DLD1 (cell line): ENCODE data around the gene CAMK2A.
"Not testable (repeated sequence)": the region's sequence is repeated elsewhere in the genome, so short reads cannot be mapped to it uniquely, and the experiment has no call there.

ENCODE experiments used
- in situ Hi-C: cut with HindIII; loops from 2 replicates; pipeline ENCODE4 v1.10.0; 2017; ENCODE audit warnings: low sequenced_read_pairs

Gene CAMK2A

DNA sequence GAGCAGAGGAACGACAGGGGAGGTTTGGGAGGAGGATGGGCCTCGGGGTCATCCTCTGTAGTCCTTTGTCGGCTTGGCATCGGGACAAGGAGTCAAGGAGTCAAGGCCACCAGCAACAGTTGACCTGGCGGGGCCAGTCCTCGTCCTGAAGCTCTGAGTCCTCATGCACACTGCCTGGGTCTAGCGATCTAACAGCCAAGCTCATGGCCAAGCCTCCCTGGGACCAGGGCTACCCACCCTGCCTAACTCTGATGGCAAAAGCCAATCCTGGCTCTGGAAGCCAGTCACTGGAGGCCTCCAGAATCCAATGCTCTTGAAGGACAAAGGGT, 49.8 kb downstream of the CAMK2A start:
- in situ Hi-C loops, result no loop called here

GRCh38 chr5:150239099-150239793, 50.3 kb downstream of the CAMK2A start:
- in situ Hi-C loops, result no loop called here

DNA sequence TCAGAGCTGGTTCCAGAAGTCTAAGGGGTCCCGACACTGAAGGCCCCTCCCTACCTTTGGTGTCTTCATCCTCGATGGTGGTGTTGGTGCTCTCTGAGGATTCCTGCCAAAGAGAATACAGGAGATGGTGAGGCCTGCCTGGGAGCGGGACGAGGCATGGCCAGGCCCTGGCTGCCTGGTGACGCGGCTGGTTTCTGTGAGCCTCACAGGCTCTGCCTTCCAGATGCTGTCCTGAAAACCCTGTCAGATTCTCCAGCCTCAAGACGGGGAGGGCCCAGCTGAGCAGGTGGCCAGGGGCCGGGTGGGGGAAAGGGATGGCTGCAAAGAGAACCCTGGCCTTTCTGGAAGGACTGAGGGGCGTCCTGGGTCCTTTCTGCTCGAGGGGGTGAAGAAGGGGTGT, 50.9 kb downstream of the CAMK2A start:
- in situ Hi-C loops, result no loop called here

GRCh38 chr5:150236981-150237754, 52.4 kb downstream of the CAMK2A start:
- in situ Hi-C loops, result no loop called here

- in situ Hi-C loops, result no loop called here
These were observed 53.3 kb downstream of the CAMK2A start for GRCh38 chr5:150236313-150236712.

- in situ Hi-C loops, result no loop called here
These were observed 54.1 kb downstream of the CAMK2A start for GRCh38 chr5:150235500-150235854.

- in situ Hi-C loops, result no loop called here
These were observed 54.7 kb downstream of the CAMK2A start for GRCh38 chr5:150234576-150235499.

DNA sequence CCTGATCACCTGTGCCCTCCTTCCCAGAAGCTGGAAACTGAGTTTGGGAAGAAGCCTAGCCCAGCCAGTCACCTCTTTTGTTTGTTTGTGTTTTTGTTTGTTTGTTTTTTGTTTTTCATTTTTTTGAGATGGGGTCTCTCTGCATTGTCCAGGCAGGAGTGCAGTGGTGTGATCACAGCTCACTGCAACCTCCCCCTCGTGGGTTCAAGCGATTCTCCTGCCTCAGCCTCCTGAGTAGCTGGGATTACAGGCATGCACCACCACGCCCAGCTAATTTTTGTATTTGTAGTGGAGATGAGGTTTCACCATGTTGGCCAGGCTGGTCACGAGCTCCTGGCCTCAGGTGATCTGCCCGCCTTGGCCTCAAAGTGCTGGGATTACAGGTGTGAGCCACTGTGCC, 55.9 kb downstream of the CAMK2A start:
- in situ Hi-C loops, result not testable (repeated sequence)

GRCh38 chr5:150230842-150231241, 58.7 kb downstream of the CAMK2A start:
- in situ Hi-C loops, result no loop called here

GRCh38 chr5:150229571-150229970, 60.0 kb downstream of the CAMK2A start:
- in situ Hi-C loops, result no loop called here

DNA sequence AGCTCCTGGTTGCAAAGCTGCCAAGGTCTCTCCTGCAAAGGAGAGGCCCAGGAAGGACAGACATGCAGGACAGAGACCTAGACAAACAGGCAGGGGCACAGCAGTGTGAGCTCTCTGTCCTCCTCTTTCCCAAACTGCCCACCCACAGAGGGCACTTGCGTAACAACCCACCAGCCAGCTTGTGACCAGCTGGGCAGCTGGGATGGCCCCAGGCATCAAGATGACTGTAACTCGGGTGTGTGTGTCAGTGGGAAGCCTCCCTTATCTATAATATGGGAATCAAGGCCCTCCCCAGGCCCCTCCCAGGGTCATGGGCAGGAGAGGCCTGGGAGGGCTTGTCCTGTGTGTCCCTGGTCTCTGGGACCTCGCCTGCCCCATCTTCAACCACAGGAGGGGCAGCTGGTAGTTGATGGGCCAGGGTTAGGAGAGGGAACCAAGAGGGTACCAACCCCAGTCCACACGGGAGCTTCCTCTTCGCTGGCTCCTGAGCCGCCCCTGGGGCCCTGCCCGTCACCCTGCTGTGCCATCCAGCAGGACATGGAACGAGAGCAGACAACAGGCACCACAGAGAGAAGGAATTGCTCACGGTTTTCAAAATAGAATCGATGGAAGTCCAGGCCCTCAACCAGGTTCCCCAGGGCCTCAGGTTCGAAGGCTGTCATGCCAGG, 61.8 kb downstream of the CAMK2A start:
- in situ Hi-C loops, result no loop called here

GRCh38 chr5:150227036-150227435, 62.5 kb downstream of the CAMK2A start:
- in situ Hi-C loops, result no loop called here

DNA sequence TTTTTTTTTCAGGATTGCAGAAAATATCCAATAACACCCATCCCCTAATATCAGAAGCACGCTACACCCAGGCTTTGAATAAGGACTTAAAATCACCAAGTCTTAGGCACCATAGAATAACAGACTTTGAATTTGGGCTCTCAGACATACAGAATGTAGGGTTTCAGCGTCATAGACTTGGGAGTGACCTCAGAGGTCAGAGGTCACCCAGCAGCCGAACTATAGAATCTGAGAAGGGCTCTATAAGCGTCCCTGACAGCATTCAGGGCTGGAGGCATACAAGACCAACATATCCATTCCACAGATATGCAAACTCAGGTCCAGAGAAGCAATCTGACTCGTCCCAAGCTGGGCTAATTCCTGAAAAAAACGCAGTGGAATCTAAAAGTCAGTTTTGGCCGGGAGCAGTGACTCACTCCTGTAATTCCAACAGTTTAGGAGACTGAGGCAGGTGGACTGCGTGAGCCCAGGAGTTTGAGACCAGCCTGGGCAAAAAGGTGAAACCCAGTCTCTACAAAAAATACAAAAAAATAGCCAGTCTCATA, 65.0 kb downstream of the CAMK2A start:
- in situ Hi-C loops, result no loop called here

GRCh38 chr5:150223474-150223873, 66.1 kb downstream of the CAMK2A start:
- in situ Hi-C loops, result no loop called here

GRCh38 chr5:150222906-150223305, 66.7 kb downstream of the CAMK2A start:
- in situ Hi-C loops, result no loop called here

DNA sequence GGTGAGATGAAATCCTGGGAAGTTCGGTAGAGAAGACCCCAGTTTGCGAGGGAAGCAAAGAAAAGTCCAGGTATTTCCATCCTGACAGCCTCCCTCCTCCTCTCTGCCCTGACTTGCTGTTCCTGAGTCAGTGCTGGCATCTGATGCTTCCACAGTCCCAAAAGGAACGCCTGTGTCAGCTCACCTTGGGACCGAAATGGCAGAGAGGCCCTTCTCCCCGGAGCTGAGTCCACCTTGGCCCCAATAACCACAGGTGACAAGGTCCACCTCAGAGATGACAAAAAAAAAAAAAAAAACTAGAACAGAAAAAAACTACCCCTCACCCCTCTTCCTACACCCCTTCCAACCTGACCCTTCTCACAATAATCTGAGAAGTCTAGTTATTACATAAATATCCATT, 68.1 kb downstream of the CAMK2A start:
- in situ Hi-C loops, result no loop called here

DNA sequence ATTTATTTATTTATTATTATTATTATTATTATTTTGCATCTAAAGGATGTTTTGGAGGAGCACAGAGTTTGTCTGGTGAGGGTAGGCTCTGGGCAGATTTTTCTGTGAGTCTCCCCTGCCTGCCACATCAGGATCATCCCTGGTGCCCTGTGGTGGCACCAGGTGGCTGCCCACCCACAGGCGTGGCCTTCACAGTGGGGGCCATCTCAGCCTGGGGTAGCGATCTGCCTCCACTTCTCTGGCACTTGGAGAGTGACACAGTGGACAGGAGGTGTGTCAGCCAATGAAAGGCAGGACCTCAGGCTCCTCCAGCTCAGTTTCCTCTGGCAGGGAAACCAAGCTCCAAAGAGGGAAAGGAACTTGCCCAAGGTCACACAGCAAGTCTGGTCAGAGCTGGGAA, 69.7 kb downstream of the CAMK2A start:
- in situ Hi-C loops, result no loop called here

DNA sequence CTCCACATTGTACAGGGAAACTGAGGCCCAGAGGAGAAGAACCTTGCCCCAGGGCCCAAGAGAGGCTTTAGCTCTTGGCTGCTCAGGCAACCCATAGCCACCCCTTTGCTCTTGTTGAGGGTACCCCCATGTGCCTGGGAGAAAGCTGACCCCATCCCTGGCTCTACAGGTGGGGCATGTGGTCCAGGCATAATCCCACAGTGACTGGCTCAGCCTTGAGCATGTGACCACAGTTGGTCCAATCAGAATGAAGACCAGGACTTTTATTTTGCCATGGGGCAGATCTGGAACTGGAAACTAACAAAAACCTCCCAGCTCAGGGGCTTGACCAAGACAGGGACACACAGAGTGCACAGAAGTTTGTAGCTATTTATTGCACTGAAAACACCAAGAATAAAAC, 70.4 kb downstream of the CAMK2A start:
- in situ Hi-C loops, result no loop called here

GRCh38 chr5:150218693-150219035, 70.9 kb downstream of the CAMK2A start:
- in situ Hi-C loops, result no loop called here

GRCh38 chr5:150217873-150218692, 71.5 kb downstream of the CAMK2A start:
- in situ Hi-C loops, result no loop called here
